Esophagus muscularis mucosa (tissue), 4 donors: ENCODE measurements around the gene NAPG. TPM values are rescaled to one million over a fixed set of nuclear protein-coding genes. Genes with fewer than 3 reads are reported as not detected.

ENCODE experiments used
- DNase-seq: peaks from one replicate; pipeline ENCODE4 v3.0.0-alpha.2; 2017; ENCODE audit errors: extremely low spot score
- H3K27ac ChIP-seq, 4 donors: fragments of 200-600 bp; sonication (generic); replicated peaks in 1 of 4; 1 replicate in 3 of 4; 2 replicates in 1 of 4; pipeline ENCODE4 v1.5.1; 2016 to 2019; ENCODE audit warnings: mild to moderate bottlenecking in 1 of 4
- H3K27me3 ChIP-seq, 4 donors: fragments of 200-600 bp; sonication (generic); one replicate each; pipeline versions ENCODE4 v1.5.1 to v1.6.0; 2016 to 2019
- H3K36me3 ChIP-seq, 4 donors: fragments of 200-600 bp; sonication (generic); one replicate each; pipeline ENCODE4 v1.5.1; 2016 to 2019
- H3K4me1 ChIP-seq, 4 donors: fragments of 200-600 bp; sonication (generic); one replicate each; pipeline ENCODE4 v1.5.1; 2016 to 2019
- H3K4me3 ChIP-seq, 4 donors: fragments of 200-600 bp; sonication (generic); 1 replicate in 2 of 4; 2 replicates in 2 of 4; pipeline ENCODE4 v1.5.1; 2016 to 2019; ENCODE audit warnings: mild to moderate bottlenecking in 4 of 4, moderate library complexity in 1 of 4
- H3K9me3 ChIP-seq, 4 donors: fragments of 200-600 bp; sonication (generic); 1 replicate in 3 of 4; 2 replicates in 1 of 4; pipeline ENCODE4 v1.5.1; 2016 to 2019
- CTCF ChIP-seq, 3 experiments: fragments of 200-600 bp in 2 of 3; fragments of 450-650 bp in 1 of 3; sonication (generic) in 2 of 3; IDR thresholded peaks; one replicate each; pipeline ENCODE4 v1.5.1; 2017 to 2019; ENCODE audit warnings: antibody characterized with exemption in 3 of 3, mild to moderate bottlenecking in 2 of 3, moderate library complexity in 1 of 3
- EP300 ChIP-seq: sonication (generic); formaldehyde crosslinking; IDR thresholded peaks from one replicate; pipeline ENCODE4 v1.6.1; 2017; ENCODE audit warnings: antibody characterized with exemption
- POLR2A ChIP-seq: fragments of 450-650 bp; IDR thresholded peaks from one replicate; pipeline ENCODE4 v1.6.1; 2017; ENCODE audit warnings: antibody characterized with exemption, moderate library complexity, mild to moderate bottlenecking, low read depth
- POLR2AphosphoS5 ChIP-seq, 2 donors: sonication (generic); formaldehyde crosslinking; IDR thresholded peaks; one replicate each; pipeline ENCODE4 v1.6.1; 2017; ENCODE audit warnings: antibody characterized with exemption in 2 of 2
- WGBS: methylation state at CpG from one replicate; pipeline ENCODE4 v1.1.5; 2018; 5-methylcytosine and 5-hydroxymethylcytosine counted together
- intact Hi-C: fragments of 100-400 bp; cut with DNase I; formaldehyde crosslinking; loops from one replicate; pipeline ENCODE4 v1.15.1; 2023
- total RNA-seq, 4 donors: library from RNA; depleted of rRNA; stranded (reverse); fragments of >200 nt; gene quantifications; one replicate each; pipeline versions ENCODE4 v1.1.0 to v1.2.1, GENCODE V29; 2016

NAPG gene
- total RNA-seq, 4 donors from 2014 or later = 32.1 to 39.5 (median 34.7) TPM

DNA sequence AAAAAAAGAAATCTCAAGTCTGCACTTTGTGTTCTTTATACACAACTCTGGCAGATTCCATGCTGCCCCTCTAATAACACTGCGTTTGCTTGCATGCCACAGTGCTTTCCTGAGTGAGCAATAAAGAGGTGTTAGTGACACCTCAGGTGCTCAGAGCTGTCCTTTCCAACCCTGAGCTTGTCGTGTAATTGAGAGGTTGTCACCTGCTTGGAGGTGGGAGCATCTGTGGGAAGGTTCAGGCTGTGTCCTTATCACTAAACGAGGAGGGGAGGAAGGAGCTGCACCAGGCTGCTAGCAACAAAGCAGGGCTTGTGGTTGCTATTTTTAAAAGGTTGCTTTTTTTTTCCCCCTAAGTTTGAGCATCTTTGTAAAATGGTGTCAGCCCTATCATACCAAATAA is 39.5 kb upstream of the NAPG start:
- Histone ChIP-seq H3K27me3 (no peaks in the 10 kb centered on the region), H3K4me1 (peaks cover 0 to 23% (median 12%) of the 10 kb centered on the region in 4 donors), H3K27ac (no peak overlapping the region), H3K36me3 (peaks cover 0 to 17% (median 9%) of the 10 kb centered on the region in 4 donors), H3K4me3 (no peak overlapping the region), H3K9me3 (no peaks in the 10 kb centered on the region)
- intact Hi-C loops = no loop called here
- no peak for DNase-seq
- no peak for TF ChIP-seq EP300
- no peak for TF ChIP-seq CTCF (IDR thresholded peaks at IDR 0.05)
- no peak for TF ChIP-seq POLR2A
- no peak for TF ChIP-seq POLR2AphosphoS5 (IDR thresholded peaks at IDR 0.05)
- WGBS = 57% methylated on average over 3 of the region's 3 CpGs

DNA sequence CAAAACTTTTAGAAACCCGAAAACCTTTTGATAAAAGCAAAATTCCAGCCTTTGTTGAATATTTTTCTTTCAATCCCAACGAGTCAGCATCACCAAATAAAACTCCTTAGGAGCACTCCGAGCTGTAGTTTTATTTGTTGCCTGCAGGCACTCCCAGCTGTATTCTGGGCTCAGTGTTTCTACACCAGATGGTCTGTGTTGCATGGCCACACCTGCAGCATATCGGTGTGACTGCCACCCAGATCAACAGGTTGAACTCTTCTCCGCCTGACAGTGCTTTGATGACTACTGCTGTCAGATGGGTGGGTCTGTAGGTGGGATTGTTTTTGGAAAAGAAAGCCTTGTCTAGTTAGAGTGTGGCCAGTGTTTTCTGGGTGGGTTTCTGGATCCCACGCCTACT is 38.7 kb upstream of the NAPG start:
- Histone ChIP-seq H3K36me3 (peaks cover 0 to 17% (median 9%) of the 10 kb centered on the region in 4 donors), H3K4me1 (peaks cover 0 to 23% (median 12%) of the 10 kb centered on the region in 4 donors), H3K27me3 (no peaks in the 10 kb centered on the region), H3K9me3 (no peaks in the 10 kb centered on the region), H3K27ac (no peak overlapping the region), H3K4me3 (no peak overlapping the region)
- 74% methylated on average over 6 of the region's 6 CpGs for WGBS
- intact Hi-C loops = no loop called here
- TF ChIP-seq CTCF (IDR thresholded peaks at IDR 0.05) (no peak), POLR2AphosphoS5 (IDR thresholded peaks at IDR 0.05) (no peak), EP300 (no peak), POLR2A (no peak)
- no peak for DNase-seq

GRCh38 chr18:10488017-10488416 is 37.8 kb upstream of the NAPG start:
- DNase-seq = no peak
- Histone ChIP-seq H3K27me3 (no peaks in the 10 kb centered on the region), H3K4me3 (no peak overlapping the region), H3K4me1 (peaks cover 0 to 14% (median 12%) of the 10 kb centered on the region in 4 donors), H3K27ac (no peak overlapping the region), H3K9me3 (no peaks in the 10 kb centered on the region), H3K36me3 (peaks cover 0 to 17% (median 9%) of the 10 kb centered on the region in 4 donors)
- WGBS = 32% methylated on average over 4 of the region's 4 CpGs
- intact Hi-C loops = no loop called here
- TF ChIP-seq POLR2AphosphoS5 (IDR thresholded peaks at IDR 0.05) (no peak), CTCF (IDR thresholded peaks at IDR 0.05) (no peak), POLR2A (no peak)

DNA sequence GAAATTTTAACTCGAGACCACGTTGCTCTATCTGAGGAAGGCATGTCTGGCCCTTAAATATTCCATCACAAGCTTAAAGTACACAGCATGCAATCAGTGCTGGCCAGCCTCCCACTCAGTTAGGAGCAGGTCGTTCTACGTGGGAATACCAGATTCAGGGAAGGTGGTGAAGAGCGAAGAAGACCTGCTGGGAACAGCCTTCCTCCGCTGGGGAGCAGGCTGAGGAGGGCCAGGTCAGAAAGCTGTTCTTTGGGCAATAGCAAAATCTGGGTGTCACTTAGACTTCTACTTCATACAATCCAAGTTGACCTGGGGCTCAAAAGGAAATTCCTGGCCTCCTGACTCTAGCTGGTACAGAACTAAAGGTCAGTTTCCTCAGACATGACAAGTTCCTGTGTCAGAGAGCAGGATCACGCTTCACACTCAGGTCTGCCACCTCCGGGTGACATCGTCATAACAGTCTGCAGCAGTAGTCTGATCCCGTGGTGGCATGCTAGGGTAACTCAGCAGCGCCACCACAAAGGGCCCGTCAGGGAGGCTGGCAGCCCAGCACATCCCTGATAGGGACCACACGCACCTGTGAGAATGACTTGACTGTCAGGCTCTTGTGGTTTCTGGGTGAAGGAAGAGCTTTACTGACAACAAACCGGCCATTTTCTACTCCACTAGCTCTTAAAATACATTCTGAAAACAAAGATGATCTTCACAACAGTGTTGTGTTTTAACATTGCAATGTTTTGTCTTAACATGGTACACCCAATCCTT is 35.2 kb upstream of the NAPG start:
- H3K27ac ChIP-seq = no peak overlapping the region
- intact Hi-C loops = no loop called here
- TF ChIP-seq POLR2AphosphoS5 (IDR thresholded peaks at IDR 0.05) (no peak), POLR2A (no peak), CTCF (IDR thresholded peaks at IDR 0.05) (no peak), EP300 (no peak)
- DNase-seq = no peak
- H3K36me3 ChIP-seq = peaks cover 0 to 14% (median 7%) of the 10 kb centered on the region in 4 donors
- 82% methylated on average over 13 of the region's 14 CpGs for WGBS
- no peak overlapping the region for H3K4me3 ChIP-seq
- no peaks in the 10 kb centered on the region for H3K27me3 ChIP-seq
- H3K4me1 ChIP-seq = peaks cover 0 to 13% (median 12%) of the 10 kb centered on the region in 4 donors
- H3K9me3 ChIP-seq = no peaks in the 10 kb centered on the region
